HUDEP-2 (cell line): ENCODE data around the gene MBD3.
A peak's percentile ranks its signal among the peaks of the same experiment; 100 is the strongest.

ENCODE experiments used
- DNase-seq, 76 experiments: peaks; one replicate each; lab custom pipeline; 2025; ENCODE audit not compliant: unreplicated experiment in 76 of 76; lab: John Stamatoyannopoulos, UW

Gene MBD3

GRCh38 chr19:1602091-1602707 lies 9.5 kb upstream of the MBD3 start:
- DNase-seq: no peak

GRCh38 chr19:1601613-1602064 lies 9.0 kb upstream of the MBD3 start:
- peak in 55 of 76 experiments; percentile 9 to 93 (median 50) for DNase-seq

- DNase-seq: no peak
Observed at GRCh38 chr19:1599460-1599846, 6.8 kb upstream of the MBD3 start.

GRCh38 chr19:1598777-1599459 lies 6.3 kb upstream of the MBD3 start:
- no peak for DNase-seq

- no peak for DNase-seq
Observed at GRCh38 chr19:1593501-1593772, 772 bp upstream of the MBD3 start.

- peak in 68 of 76 experiments; percentile 42 to 91 (median 81) for DNase-seq
Observed at GRCh38 chr19:1592024-1592754, 476 bp downstream of the MBD3 start.

- DNase-seq: peak in 4 of 76 experiments; percentile 30 to 84 (median 62)
Observed at GRCh38 chr19:1591421-1592023, 1.1 kb downstream of the MBD3 start.

- peak in 59 of 76 experiments; percentile 15 to 73 (median 54) for DNase-seq
Observed at GRCh38 chr19:1590641-1591397, 1.8 kb downstream of the MBD3 start.

GRCh38 chr19:1587872-1588271 lies 4.8 kb downstream of the MBD3 start:
- no peak for DNase-seq

GRCh38 chr19:1585243-1585580 lies 7.5 kb downstream of the MBD3 start:
- DNase-seq: no peak

GRCh38 chr19:1584500-1585242 lies 8.0 kb downstream of the MBD3 start:
- DNase-seq: no peak

GRCh38 chr19:1582201-1582600 lies 10.5 kb downstream of the MBD3 start:
- no peak for DNase-seq

GRCh38 chr19:1580957-1581356 lies 11.7 kb downstream of the MBD3 start:
- no peak for DNase-seq

- DNase-seq: no peak
Observed at GRCh38 chr19:1580382-1580781, 12.3 kb downstream of the MBD3 start.

GRCh38 chr19:1579222-1579621 lies 13.4 kb downstream of the MBD3 start:
- DNase-seq: no peak

- no peak for DNase-seq
Observed at GRCh38 chr19:1577929-1578618, 14.6 kb downstream of the MBD3 start.

- no peak for DNase-seq
Observed at GRCh38 chr19:1577090-1577928, 15.4 kb downstream of the MBD3 start.

GRCh38 chr19:1576242-1577089 lies 16.2 kb downstream of the MBD3 start:
- no peak for DNase-seq
